Mammary epithelial cell (primary cell): Measurements from ENCODE around the gene KLHDC8B.

Experiments used
- CTCF ChIP-seq, 2 donors: IDR thresholded peaks in 1 of 2; conservative IDR thresholded peaks in 1 of 2; 2 replicates each; pipeline ENCODE4 v1.5.1; 2011 to 2012; ENCODE audit warnings: inconsistent platforms in 2 of 2, low read length in 2 of 2, mild to moderate bottlenecking in 2 of 2, control low read depth in 1 of 2, low read depth in 1 of 2; ENCODE audit not compliant: insufficient read depth in 1 of 2; ENCODE audit errors: extremely low read depth in 1 of 2
- EZH2 ChIP-seq: IDR thresholded peaks from 2 replicates; pipeline ENCODE4 v1.6.1; 2012; ENCODE audit warnings: low read length, inconsistent platforms, borderline replicate concordance

- no peak for TF ChIP-seq EZH2
- TF ChIP-seq CTCF (conservative IDR thresholded peaks at IDR 0.05 in 1 of 2, IDR thresholded peaks at IDR 0.05 in 1 of 2; ENCODE audit: extremely low read depth in 1 of 2, insufficient read depth in 1 of 2, low read depth in 1 of 2, low read length in 2 of 2) = no peak
Observed at GRCh38 chr3:49213998-49214397, 42.6 kb downstream of the KLHDC8B start.
